Suprapubic skin (tissue), 4 donors: ENCODE measurements around the gene TFE3.

Source experiments
- POLR2A ChIP-seq, 2 donors: fragments of 450-650 bp; IDR thresholded peaks; one replicate each; pipeline ENCODE4 v1.6.1; 2017; ENCODE audit warnings: antibody characterized with exemption in 2 of 2, mild to moderate bottlenecking in 2 of 2, moderate library complexity in 2 of 2
- POLR2AphosphoS5 ChIP-seq, 3 donors: sonication (generic); formaldehyde crosslinking; IDR thresholded peaks; one replicate each; pipeline ENCODE4 v1.6.1; 2017; ENCODE audit warnings: antibody characterized with exemption in 3 of 3
- TF ChIP-seq, protein P1 (sequence below), 2 donors: fragments of 200-600 bp in 1 of 2; fragments of 450-650 bp in 1 of 2; sonication (generic) in 1 of 2; IDR thresholded peaks; one replicate each; pipeline ENCODE4 v1.5.1; 2016 to 2019; ENCODE audit warnings: antibody characterized with exemption in 2 of 2, mild to moderate bottlenecking in 1 of 2, moderate library complexity in 1 of 2

DNA sequence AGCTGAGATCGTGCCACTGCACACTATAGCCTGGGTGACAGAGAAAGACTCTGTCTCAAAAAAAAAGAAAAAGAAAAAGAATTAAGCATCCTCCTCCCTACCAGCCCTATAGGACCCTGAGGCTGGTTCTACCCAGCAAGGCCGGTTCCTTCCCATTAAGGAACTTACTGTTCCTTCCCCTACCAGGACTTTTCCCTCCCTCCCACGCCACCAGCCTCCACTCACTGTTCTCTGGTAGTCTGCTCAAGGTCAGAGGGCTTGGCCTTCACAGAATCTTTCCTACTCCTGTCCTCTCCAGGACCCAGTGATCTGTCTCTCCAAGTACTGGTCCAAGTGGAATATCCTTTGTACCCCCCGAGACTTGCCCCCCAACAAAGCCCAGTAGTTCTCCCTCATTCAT, 42.5 kb downstream of the TFE3 start:
- TF ChIP-seq POLR2A (IDR thresholded peaks at IDR 0.05) = no peak
- TF ChIP-seq, protein P1, sequence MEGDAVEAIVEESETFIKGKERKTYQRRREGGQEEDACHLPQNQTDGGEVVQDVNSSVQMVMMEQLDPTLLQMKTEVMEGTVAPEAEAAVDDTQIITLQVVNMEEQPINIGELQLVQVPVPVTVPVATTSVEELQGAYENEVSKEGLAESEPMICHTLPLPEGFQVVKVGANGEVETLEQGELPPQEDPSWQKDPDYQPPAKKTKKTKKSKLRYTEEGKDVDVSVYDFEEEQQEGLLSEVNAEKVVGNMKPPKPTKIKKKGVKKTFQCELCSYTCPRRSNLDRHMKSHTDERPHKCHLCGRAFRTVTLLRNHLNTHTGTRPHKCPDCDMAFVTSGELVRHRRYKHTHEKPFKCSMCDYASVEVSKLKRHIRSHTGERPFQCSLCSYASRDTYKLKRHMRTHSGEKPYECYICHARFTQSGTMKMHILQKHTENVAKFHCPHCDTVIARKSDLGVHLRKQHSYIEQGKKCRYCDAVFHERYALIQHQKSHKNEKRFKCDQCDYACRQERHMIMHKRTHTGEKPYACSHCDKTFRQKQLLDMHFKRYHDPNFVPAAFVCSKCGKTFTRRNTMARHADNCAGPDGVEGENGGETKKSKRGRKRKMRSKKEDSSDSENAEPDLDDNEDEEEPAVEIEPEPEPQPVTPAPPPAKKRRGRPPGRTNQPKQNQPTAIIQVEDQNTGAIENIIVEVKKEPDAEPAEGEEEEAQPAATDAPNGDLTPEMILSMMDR (IDR thresholded peaks at IDR 0.05) = no peak
- TF ChIP-seq POLR2AphosphoS5 (IDR thresholded peaks at IDR 0.05) = no peak
